ENCODE data around the gene PZP. TPM values are rescaled to one million over a fixed set of nuclear protein-coding genes. Genes with fewer than 3 reads are reported as not detected.

Gene PZP
- total and polyA plus RNA-seq, 2 donors, result 0.28 to 1.7 TPM

DNA sequence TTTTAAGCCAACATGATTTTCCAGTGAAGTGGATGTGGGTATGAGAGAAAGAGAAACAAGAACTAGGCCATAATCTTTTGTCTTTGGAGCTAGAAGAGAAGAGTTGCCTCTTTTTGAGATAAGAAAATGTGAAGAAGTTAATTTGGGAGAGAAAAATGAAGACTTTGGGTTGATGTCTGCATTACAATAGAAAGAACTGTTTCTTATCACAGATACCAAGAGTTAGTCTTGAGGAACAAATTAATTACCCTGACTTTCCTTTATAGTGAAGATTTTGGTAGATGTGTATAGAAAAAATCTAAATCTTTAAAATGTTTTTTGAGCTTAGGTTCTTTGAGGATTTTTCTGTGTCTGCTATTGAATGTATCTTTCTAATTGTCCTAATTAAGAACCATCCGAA lies 96.7 kb downstream of the PZP start:
- 78% methylated on average over 1 of the region's 1 CpG for WGBS
- Histone ChIP-seq H3K36me3 (ENCODE audit: insufficient read depth) (peaks cover 2% of the 10 kb centered on the region), H3K4me3 (ENCODE audit: low read depth, low read length) (no peak overlapping the region)

DNA sequence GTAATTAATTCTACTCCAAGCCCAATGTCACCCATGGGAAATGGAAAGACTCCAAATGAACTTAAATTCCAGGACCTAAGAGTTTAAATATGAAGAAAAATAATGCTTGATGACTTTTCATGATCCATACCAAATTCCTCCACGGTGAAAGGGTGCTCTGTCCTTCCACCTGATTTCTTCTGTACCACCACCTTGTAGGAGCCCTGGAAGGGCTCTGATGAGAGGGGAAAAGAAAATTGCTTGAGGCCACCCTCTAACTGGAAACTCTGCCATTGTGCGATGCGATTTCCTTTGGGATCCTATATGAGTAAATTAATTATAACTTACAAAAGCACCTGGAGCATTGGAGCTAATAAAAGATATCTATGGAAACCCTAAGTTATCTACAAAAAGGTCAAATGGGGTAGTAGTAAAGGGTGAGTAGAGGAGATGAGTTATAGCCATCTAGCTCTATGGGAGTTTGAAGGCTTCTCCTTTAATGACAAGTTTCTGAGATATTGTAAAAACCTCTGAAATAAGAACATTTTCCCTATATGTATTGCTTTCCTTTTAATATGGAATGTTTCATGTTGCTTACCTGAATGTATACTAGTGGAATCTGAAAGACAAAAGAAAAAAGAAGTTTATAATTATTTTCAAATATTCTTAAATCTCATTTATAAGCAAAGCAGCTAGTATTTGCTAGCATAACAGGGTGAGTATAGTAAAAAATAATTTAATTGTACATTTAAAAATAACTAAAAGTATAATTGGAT lies 98.3 kb downstream of the PZP start:
- no peak for DNase-seq (ENCODE audit: extremely low spot score)
- Histone ChIP-seq H3K27ac (ENCODE audit: low read depth) (no peak overlapping the region), H3K36me3 (ENCODE audit: insufficient read depth) (peaks cover 2% of the 10 kb centered on the region), H3K4me1 (ENCODE audit: insufficient read depth) (no peaks in the 10 kb centered on the region), H3K4me3 (ENCODE audit: low read depth, low read length) (no peak overlapping the region)
- 95% methylated on average over 3 of the region's 3 CpGs for WGBS

More for the DNA sequence above, 96.7 kb downstream of the PZP start:
- no peak for DNase-seq (ENCODE audit: extremely low spot score)
- Histone ChIP-seq H3K4me1 (ENCODE audit: insufficient read depth) (no peaks in the 10 kb centered on the region), H3K27ac (ENCODE audit: low read depth) (no peak overlapping the region)

DNA sequence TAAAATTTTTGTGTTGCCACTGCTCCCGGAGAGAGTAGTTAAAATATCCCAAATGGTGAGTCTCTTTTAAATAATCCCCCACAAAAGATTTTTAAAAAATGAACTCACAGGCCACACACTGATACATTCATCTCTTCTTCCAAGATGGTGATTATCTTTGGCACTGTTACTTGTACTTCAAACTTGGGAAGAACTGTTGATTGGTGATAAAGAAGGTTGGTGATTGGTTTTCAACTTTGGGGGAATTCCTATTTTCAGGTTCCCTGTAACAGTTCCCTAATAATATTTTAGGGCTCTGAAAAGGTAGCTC lies 99.0 kb downstream of the PZP start:
- Histone ChIP-seq H3K27ac (ENCODE audit: low read depth) (no peak overlapping the region), H3K36me3 (ENCODE audit: insufficient read depth) (peaks cover 2% of the 10 kb centered on the region), H3K4me3 (ENCODE audit: low read depth, low read length) (no peak overlapping the region), H3K4me1 (ENCODE audit: insufficient read depth) (no peaks in the 10 kb centered on the region)
- DNase-seq (ENCODE audit: extremely low spot score), result no peak
- WGBS, result 77% methylated on average over 1 of the region's 1 CpG

DNA sequence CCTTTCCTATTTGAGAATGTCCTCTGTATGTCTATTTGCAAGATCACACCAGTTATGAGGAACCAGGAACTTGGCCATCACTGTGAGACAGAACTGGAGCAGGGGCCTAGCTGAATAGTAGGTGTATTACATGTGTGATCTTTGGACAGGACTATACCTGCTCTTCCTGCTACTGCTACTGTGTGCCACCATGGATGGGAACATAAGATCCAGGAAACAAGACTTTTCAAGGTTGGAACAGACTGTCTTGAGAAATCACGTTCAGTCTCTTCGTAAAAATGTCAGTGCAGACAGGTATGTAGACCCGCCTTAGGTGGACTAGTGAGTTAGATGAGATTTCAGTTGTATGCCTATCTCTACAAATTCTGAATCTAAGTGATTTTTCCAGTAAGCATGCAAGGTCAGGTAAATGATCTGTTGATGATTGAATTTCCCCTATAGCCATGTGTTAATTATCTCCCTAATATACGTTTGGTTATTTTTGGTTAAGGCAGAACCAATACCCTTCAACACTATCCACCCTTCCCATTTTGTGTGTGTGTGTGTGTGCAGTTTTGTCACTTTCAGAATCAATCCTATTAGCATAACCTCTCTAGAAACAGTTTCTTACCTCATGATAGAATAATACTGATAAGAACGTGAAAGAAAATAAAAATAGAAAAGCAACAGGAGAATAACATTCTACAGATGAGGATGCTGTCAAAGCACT lies 99.5 kb downstream of the PZP start:
- Histone ChIP-seq H3K4me3 (ENCODE audit: low read depth, low read length) (no peak overlapping the region), H3K27ac (ENCODE audit: low read depth) (no peak overlapping the region), H3K4me1 (ENCODE audit: insufficient read depth) (no peaks in the 10 kb centered on the region), H3K36me3 (ENCODE audit: insufficient read depth) (peaks cover 2% of the 10 kb centered on the region)
- DNase-seq (ENCODE audit: extremely low spot score), result no peak
- 64% methylated on average over 5 of the region's 5 CpGs for WGBS

GRCh38 chr12:9107542-9107873 lies 100.7 kb downstream of the PZP start:
- no peak for DNase-seq (ENCODE audit: extremely low spot score)
- 87% methylated on average over 3 of the region's 3 CpGs for WGBS
- no peaks in the 10 kb centered on the region for H3K4me1 ChIP-seq (ENCODE audit: insufficient read depth)
- peaks cover 2% of the 10 kb centered on the region for H3K36me3 ChIP-seq (ENCODE audit: insufficient read depth)
- H3K27ac ChIP-seq (ENCODE audit: low read depth), result no peak overlapping the region
- no peak overlapping the region for H3K4me3 ChIP-seq (ENCODE audit: low read depth, low read length)

DNA sequence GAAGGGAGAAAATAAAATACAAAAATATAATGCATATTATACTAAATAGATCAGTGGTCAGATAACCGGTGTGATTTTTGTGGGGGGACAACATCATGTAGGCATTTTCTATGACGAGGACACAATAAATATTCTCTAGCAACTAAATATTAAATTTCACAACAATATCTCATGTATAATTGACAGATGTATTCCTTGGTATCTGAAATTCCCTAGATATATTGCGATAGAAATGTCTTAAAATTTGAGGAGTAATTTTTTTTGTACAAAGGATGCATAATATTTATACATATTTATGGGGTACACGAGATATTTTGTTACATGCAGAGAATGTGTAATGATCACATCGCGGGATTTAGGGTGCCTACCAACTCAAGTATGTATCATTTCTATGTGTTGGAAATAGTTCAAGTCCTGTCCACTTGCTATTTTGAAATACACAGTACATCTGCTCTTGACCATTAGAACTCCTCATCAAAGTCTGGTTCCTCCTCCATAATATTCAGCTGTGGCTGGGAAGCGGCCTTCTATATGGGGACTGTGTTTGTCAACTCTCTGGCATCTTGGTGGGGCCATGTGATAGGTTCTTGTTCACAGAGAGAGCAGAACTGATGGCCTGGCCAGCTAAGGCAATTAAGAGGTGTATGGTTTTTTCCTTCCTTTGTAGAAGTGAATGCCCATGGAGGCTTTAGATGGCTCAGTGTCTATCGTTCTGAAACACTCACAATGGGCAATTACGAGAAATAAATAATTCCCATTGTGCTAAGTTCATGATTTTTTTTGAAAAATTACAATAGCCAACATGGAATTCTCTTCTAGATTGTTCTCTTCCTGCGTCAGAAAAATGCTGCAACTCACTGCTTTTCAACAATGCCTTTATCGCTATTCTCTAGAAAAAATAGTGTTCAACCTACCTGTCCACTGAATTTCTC lies 101.3 kb downstream of the PZP start:
- no peaks in the 10 kb centered on the region for H3K4me1 ChIP-seq (ENCODE audit: insufficient read depth)
- H3K4me3 ChIP-seq (ENCODE audit: low read depth, low read length), result no peak overlapping the region
- no peaks in the 10 kb centered on the region for H3K36me3 ChIP-seq (ENCODE audit: insufficient read depth)
- 90% methylated on average over 11 of the region's 11 CpGs for WGBS
- H3K27ac ChIP-seq (ENCODE audit: low read depth), result no peak overlapping the region
- no peak for DNase-seq (ENCODE audit: extremely low spot score)

DNA sequence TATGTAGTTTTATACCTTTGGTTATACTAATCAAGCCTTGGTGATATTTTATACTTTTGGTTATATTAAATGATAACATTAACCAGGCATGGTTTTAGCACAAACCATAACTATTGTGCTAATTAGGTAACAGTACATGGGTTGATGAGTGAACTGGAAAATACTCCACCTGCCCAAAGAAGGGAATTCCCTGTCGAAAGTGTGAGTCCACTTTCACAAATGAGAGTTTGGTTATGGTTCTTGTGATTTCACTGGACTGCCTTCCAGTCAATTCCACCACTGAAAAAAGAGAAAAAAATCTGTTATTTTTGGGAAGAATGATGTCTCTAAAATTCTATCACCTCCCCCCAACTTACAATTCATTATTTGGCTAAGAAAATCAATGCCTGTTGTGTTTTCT lies 102.1 kb downstream of the PZP start:
- DNase-seq (ENCODE audit: extremely low spot score), result no peak
- Histone ChIP-seq H3K4me1 (ENCODE audit: insufficient read depth) (no peaks in the 10 kb centered on the region), H3K27ac (ENCODE audit: low read depth) (no peak overlapping the region), H3K36me3 (ENCODE audit: insufficient read depth) (no peaks in the 10 kb centered on the region), H3K4me3 (ENCODE audit: low read depth, low read length) (no peak overlapping the region)
- WGBS, result 85% methylated on average over 1 of the region's 1 CpG

DNA sequence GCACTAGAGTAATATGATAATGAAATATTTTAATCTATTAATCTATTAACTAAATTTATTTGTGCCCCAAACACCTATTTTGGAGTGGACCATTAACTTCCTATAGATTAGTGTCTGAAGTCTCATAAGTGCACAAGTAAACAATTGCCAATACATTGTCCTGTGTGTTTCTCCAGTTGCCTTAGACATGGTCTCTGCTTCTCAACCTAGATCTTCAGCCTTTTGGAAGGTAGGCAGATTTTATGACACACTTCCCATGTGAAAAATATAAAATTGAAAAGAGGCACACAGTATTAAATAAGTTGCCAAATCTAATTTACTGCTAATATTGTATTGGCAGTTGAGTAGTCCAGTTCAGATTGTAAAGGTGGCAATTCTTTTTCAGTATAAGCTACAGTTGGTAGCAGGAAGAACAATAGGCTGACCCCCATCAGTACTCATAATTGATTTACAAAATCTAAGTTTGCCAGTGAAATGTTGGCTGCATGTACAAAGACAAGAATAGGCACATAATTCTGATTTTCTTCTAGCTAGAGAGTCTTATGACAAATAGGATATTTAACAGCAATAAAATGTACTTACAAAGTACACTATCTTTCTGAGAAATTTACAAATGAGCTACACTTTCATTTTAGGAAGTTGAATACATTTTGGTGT lies 103.3 kb downstream of the PZP start:
- Histone ChIP-seq H3K4me1 (ENCODE audit: insufficient read depth) (no peaks in the 10 kb centered on the region), H3K4me3 (ENCODE audit: low read depth, low read length) (no peak overlapping the region), H3K27ac (ENCODE audit: low read depth) (no peak overlapping the region), H3K36me3 (ENCODE audit: insufficient read depth) (no peaks in the 10 kb centered on the region)
- DNase-seq (ENCODE audit: extremely low spot score), result no peak

- H3K36me3 ChIP-seq (ENCODE audit: insufficient read depth), result no peaks in the 10 kb centered on the region
- no peaks in the 10 kb centered on the region for H3K4me1 ChIP-seq (ENCODE audit: insufficient read depth)
- no peak for DNase-seq (ENCODE audit: extremely low spot score)
- no peak overlapping the region for H3K27ac ChIP-seq (ENCODE audit: low read depth)
- WGBS, result 71% methylated on average over 4 of the region's 4 CpGs
- H3K4me3 ChIP-seq (ENCODE audit: low read depth, low read length), result no peak overlapping the region
Observed at GRCh38 chr12:9104087-9104486, 104.1 kb downstream of the PZP start.

DNA sequence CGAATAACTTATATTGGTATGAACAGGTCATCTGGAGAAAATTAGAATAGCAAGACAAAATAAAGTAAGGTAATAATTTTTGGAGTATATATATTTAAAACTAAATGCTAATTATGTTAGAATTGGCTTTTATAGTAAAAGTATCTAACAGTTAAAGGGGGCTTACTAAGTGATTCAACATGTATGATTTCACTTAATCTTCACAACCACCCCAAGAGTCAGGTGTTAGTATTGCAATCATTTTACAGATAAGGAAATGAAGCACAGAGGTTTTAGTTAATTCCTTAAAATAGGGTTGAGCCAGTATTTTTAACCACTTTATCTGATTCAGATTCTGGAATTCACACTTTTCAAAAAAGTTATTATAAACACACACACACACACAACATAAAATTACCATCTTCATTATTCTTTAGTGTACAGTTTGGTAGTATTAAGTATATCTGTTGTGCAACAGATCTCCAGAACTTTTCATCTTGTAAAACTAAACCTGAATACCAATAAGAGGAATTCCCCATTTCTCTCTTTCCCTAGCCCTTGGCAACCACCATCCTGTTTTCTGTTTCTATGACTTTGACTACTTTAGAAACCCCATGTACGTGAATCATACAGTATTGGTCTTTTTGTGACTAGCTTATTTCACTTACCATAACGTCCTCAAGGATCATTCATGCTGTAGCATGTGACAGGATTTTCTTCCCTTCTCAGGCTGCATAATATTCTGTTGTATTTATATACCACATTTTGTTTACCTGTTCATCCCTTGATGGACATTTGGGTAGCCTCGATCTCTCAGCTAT lies 104.9 kb downstream of the PZP start:
- no peak overlapping the region for H3K4me3 ChIP-seq (ENCODE audit: low read depth, low read length)
- no peaks in the 10 kb centered on the region for H3K36me3 ChIP-seq (ENCODE audit: insufficient read depth)
- H3K27ac ChIP-seq (ENCODE audit: low read depth), result no peak overlapping the region
- H3K4me1 ChIP-seq (ENCODE audit: insufficient read depth), result no peaks in the 10 kb centered on the region
- WGBS, result 89% methylated on average over 4 of the region's 4 CpGs
- DNase-seq (ENCODE audit: extremely low spot score), result no peak

GRCh38 chr12:9101018-9101687 lies 107.0 kb downstream of the PZP start:
- no peaks in the 10 kb centered on the region for H3K4me1 ChIP-seq (ENCODE audit: insufficient read depth)
- no peak overlapping the region for H3K4me3 ChIP-seq (ENCODE audit: low read depth, low read length)
- 80% methylated on average over 8 of the region's 8 CpGs for WGBS
- peaks cover 1% of the 10 kb centered on the region for H3K36me3 ChIP-seq (ENCODE audit: insufficient read depth)
- no peak overlapping the region for H3K27ac ChIP-seq (ENCODE audit: low read depth)
- DNase-seq (ENCODE audit: extremely low spot score), result no peak

- H3K36me3 ChIP-seq (ENCODE audit: insufficient read depth), result peaks cover 1% of the 10 kb centered on the region
- H3K4me3 ChIP-seq (ENCODE audit: low read depth, low read length), result no peak overlapping the region
- H3K27ac ChIP-seq (ENCODE audit: low read depth), result no peak overlapping the region
- DNase-seq (ENCODE audit: extremely low spot score), result no peak
- WGBS, result 91% methylated on average over 2 of the region's 2 CpGs
- no peaks in the 10 kb centered on the region for H3K4me1 ChIP-seq (ENCODE audit: insufficient read depth)
Observed at GRCh38 chr12:9099552-9100190, 108.5 kb downstream of the PZP start.

Measured in urinary bladder (tissue), 4 donors.